Stromal cell of bone marrow (primary cell): ENCODE results near the gene TAS2R14.

Experiments
- DNase-seq: peaks from one replicate; pipeline ENCODE4 v3.0.0-alpha.2; 2012; ENCODE audit warnings: low read depth

Gene TAS2R14

DNA sequence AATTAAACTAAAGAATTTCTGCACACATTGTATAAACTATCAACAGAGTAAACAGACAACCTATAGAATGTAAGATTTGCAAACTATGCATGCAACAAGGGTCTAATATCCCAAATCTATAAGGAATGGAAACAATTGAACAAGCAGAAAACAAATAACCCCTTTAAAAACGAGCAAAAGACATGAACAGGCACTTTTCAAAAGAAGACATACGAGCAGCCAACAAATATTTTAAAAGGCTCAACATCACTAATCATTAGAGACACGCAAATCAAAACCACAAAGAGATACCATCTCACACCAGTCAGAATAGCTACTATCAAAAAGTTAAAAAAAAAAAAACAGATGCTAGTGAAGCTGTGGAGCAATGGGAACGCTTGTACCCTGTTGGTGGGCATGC, 34.4 kb downstream of the TAS2R14 start:
- no peak for DNase-seq

DNA sequence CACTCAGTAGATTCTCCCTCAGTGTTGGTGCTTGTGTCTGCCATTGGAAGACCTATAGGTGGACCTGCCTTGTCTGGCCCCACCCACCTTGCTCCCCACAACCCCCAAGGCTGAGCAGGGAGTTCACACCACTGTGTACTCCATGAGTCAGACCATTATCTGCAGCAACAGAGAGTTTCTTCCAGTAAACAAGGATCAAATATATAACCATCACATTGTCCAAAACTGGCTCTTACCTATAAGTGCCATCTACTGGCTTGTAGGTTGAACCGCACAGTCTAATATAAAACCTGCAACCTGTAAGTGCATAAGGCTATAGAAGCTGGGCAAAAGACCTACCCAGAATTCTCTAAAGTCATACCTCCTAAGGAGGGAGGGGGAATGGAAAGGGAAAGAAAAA, 37.6 kb downstream of the TAS2R14 start:
- DNase-seq, result no peak

DNA sequence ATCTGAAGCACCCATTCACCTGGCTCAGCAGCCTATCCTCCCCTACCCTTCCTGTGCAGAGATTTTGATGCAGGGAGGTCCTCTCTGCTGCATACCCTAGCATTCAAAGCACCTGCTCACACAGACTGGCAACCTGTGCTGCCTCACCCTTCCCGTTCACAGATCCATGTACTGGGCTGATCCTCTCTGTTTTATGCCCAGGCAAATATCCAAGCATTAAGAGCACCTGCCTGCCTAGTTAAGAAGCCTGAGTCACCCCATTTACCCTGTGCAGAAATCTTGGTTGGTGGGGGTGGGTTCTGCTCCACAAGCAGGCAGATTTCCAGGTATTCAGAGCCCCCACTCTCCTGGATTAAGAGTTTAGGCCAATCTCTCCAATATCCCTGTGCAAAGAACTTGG, 38.1 kb downstream of the TAS2R14 start:
- DNase-seq, result no peak

DNA sequence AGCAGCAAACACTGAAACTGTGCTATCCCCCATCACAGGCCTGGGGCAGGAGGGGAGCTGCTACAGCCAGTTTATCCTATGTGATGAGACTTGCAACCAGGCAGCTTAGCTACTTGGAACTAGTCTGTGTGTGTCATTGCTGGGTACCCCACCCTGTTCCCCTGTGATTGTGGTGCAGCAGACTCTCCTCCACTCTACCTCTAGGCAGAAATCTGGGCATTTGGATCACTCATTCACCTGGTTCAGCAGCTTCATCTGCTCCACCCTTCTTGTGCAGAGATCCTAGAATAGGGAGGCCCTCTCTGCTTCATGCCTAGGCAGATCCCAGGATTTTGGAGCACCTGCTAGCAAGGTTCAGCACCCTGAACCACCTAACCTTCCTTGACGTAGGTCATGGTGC, 38.5 kb downstream of the TAS2R14 start:
- DNase-seq, result no peak

DNA sequence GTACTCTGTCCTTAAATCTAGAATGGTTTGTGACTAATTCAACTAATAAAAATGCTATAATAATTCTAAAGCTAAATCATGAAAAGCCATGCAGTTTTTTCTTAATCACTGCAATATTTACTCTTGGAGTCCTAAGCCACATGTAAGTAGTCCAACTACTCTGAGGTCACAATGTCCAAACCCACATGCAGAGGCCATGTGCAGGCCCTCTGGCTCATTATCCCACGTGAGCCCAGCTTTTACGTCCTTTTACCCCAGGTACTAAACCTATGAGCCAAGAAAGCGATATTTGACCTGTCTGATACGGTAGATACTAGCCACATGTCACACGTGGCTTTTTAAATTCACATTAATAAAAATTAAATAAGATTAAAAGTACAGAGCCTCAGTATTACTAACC, 42.2 kb downstream of the TAS2R14 start:
- no peak for DNase-seq

DNA sequence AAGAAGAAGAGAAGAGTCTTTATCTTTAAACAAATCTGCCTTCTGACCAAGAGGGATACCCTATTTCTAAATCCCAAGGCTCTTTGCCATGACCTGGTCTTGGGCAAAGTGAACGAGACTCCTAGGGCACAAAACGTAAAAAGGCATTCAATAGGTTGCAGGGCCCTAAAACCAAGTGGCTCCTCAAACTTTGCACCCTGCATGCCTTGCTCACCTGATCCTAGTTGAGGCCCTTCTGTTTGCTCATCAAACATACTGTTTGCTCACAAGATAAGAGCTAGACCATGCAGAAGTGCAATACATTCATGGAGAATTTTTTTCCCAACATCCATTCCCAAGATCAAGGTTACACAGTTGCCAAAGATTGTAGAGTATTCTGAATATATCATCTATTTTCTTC, 47.1 kb downstream of the TAS2R14 start:
- no peak for DNase-seq

DNA sequence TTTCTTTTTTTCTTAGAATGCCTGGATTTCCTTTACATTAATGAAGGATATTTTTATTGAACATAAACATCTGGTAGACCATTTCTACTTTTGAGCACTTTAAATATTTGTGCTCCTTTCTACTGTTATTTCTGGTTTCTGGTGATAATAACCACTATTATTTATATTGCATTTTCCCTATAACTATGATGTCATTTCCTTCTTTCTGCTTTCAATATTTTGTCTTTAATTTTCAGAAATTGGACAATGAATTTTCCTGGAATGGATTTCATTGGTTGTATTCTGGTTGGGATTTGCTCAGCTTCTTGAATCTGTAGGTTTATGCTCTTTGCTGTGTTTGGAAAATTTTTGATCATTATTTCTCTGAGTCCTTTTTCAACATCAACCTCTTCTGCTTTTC, 49.8 kb downstream of the TAS2R14 start:
- no peak for DNase-seq
